Measurements from ENCODE around the gene FIGLA. TPM values are rescaled to one million over a fixed set of nuclear protein-coding genes. Genes with fewer than 3 reads are reported as not detected.

FIGLA gene
- total and polyA plus RNA-seq, 2 donors (not counting 1 experiment from before 2014, with no cell fraction given), result not detected

DNA sequence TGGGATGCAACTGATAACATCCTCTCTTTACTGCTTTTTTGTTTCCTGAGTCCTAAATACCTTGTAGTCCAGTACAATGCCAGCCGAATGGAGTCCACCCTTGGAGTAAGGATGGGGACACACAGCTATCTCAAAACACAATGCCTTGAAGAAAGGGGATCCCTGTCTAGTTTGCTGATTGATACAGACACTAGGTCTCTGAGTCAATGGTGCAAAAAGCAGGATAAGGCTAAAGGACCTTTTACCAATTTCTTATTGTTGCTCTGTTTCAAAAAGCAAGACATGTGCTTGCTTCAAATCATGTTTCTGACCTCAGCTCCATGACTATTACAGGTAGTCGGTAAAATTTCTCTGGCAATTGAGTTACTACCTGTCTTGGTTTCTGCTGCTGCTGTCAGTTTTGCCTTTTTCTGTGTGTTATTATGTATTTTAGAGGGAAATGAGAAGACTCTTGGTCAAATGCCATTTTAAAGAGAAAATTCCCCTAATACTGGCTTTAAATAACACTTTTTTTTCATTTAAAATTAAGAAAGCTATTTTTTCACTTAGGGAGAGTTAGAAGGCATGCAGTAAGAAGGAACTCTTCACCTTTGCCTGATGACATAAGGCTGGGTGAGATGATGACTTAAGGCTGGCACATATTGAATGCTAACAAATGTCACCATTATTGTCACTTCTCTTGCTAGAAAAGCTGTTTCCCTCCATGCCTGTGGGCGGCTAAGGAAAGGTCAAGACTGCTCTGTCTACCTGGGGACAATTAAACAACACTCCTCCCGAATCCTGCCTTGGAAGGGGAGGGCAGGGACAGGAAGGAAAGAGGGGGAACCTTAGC, 4.9 kb upstream of the FIGLA start:
- H4K20me1 ChIP-seq (ENCODE audit: control insufficient read depth, insufficient read depth, low read length, poor library complexity, severe bottlenecking), result no peaks in the 10 kb centered on the region
- no peaks in the 10 kb centered on the region for H3K79me2 ChIP-seq (ENCODE audit: control insufficient read depth, insufficient read depth, low read length)
- H3K4me1 ChIP-seq (ENCODE audit: control insufficient read depth in 2 of 2, insufficient read depth in 2 of 2, low read length in 2 of 2), result peaks cover 0 to 4% of the 10 kb centered on the region in 2 donors
- Mint-ChIP-seq H3K4me3 (no peak overlapping the region), H3K27me3 (peaks cover 50% of the 10 kb centered on the region), H3K4me1 (peaks cover 2% of the 10 kb centered on the region), H3K9me3 (ENCODE audit: insufficient read depth) (no peaks in the 10 kb centered on the region), H3K27ac (no peak overlapping the region)
- no peak overlapping the region for H2AFZ ChIP-seq (ENCODE audit: insufficient read depth, low read depth, low read length, poor library complexity, severe bottlenecking)
- no peak for TF ChIP-seq EZH2 (IDR thresholded peaks at IDR 0.05; ENCODE audit: borderline replicate concordance, insufficient read depth, low read depth, low read length, poor library complexity, severe bottlenecking)
- TF ChIP-seq, protein P1, sequence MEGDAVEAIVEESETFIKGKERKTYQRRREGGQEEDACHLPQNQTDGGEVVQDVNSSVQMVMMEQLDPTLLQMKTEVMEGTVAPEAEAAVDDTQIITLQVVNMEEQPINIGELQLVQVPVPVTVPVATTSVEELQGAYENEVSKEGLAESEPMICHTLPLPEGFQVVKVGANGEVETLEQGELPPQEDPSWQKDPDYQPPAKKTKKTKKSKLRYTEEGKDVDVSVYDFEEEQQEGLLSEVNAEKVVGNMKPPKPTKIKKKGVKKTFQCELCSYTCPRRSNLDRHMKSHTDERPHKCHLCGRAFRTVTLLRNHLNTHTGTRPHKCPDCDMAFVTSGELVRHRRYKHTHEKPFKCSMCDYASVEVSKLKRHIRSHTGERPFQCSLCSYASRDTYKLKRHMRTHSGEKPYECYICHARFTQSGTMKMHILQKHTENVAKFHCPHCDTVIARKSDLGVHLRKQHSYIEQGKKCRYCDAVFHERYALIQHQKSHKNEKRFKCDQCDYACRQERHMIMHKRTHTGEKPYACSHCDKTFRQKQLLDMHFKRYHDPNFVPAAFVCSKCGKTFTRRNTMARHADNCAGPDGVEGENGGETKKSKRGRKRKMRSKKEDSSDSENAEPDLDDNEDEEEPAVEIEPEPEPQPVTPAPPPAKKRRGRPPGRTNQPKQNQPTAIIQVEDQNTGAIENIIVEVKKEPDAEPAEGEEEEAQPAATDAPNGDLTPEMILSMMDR (IDR thresholded peaks at IDR 0.05), result no peak
- 83% methylated on average over 2 of the region's 4 CpGs for WGBS (ENCODE audit: insufficient coverage)
- H3K27ac ChIP-seq (ENCODE audit: low read length in 2 of 2), result no peak overlapping the region
- no peak overlapping the region for H3K4me3 ChIP-seq (ENCODE audit: control extremely low read depth in 1 of 5, extremely low read depth in 1 of 5, insufficient read depth in 1 of 5, low read depth in 2 of 5, low read length in 4 of 5)
- H3K27me3 ChIP-seq (replicated peaks in 1 of 4; ENCODE audit: control extremely low read depth in 1 of 4, control insufficient read depth in 3 of 4, insufficient read depth in 4 of 4, low read length in 3 of 4), result peaks cover 0 to 36% (median 7%) of the 10 kb centered on the region in 4 experiments
- intact Hi-C loops (cut with micrococcal nuclease), result no loop called here
- H3K4me2 ChIP-seq (replicated peaks; ENCODE audit: low read depth, low read length, poor library complexity, severe bottlenecking), result no peak overlapping the region
- no peak for DNase-seq
- H3K36me3 ChIP-seq (replicated peaks in 1 of 2; ENCODE audit: control extremely low read depth in 1 of 2, control insufficient read depth in 1 of 2, extremely low read depth in 1 of 2, insufficient read depth in 2 of 2, low read length in 1 of 2), result no peaks in the 10 kb centered on the region
- peaks cover 0 to 11% (median 0%) of the 10 kb centered on the region in 3 donors for H3K9me3 ChIP-seq (ENCODE audit: control extremely low read depth in 1 of 3, control insufficient read depth in 2 of 3, insufficient read depth in 1 of 3, low read length in 2 of 3)
- ATAC-seq (ENCODE audit: low read depth), result no peak
- POLR2A ChIA-PET, result no interaction called here
- CTCF ChIA-PET, result no interaction called here
- H3K9ac ChIP-seq (ENCODE audit: low read length), result no peak overlapping the region

DNA sequence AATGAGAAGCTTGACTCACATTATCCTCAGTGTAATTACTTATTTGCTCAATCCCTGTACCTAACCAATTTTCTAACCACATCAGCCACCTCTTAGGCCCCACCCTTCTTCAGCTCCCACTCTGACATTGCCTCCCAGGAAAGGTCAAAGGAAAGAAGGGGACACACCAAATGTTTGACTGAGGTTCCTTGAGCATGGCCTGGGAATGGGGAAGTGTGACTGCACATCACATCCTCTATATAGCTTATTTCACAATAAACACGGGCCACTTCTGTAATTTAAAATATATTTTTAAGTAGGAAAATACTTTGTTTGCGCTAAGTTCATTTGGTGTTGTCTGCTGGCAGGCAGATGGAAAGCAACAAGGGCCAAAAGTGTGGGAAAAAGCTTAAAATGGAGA, 3.0 kb upstream of the FIGLA start:
- ATAC-seq (ENCODE audit: low read depth) (no peak), DNase-seq (no peak)
- Histone ChIP-seq H3K4me3 (ENCODE audit: control extremely low read depth in 1 of 5, extremely low read depth in 1 of 5, insufficient read depth in 1 of 5, low read depth in 2 of 5, low read length in 4 of 5) (no peak overlapping the region), H3K27me3 (replicated peaks in 1 of 4; ENCODE audit: control extremely low read depth in 1 of 4, control insufficient read depth in 3 of 4, insufficient read depth in 4 of 4, low read length in 3 of 4) (peaks cover 0 to 42% (median 16%) of the 10 kb centered on the region in 4 experiments), H3K9me3 (ENCODE audit: control extremely low read depth in 1 of 3, control insufficient read depth in 2 of 3, insufficient read depth in 1 of 3, low read length in 2 of 3) (peaks cover 0 to 12% (median 0%) of the 10 kb centered on the region in 3 donors), H3K9ac (ENCODE audit: low read length) (no peak overlapping the region), H3K36me3 (replicated peaks in 1 of 2; ENCODE audit: control extremely low read depth in 1 of 2, control insufficient read depth in 1 of 2, extremely low read depth in 1 of 2, insufficient read depth in 2 of 2, low read length in 1 of 2) (no peaks in the 10 kb centered on the region), H3K4me1 (ENCODE audit: control insufficient read depth in 2 of 2, insufficient read depth in 2 of 2, low read length in 2 of 2) (peaks cover 11 to 15% of the 10 kb centered on the region in 2 donors), H3K79me2 (ENCODE audit: control insufficient read depth, insufficient read depth, low read length) (no peaks in the 10 kb centered on the region), H3K4me2 (replicated peaks; ENCODE audit: low read depth, low read length, poor library complexity, severe bottlenecking) (no peak overlapping the region), H2AFZ (ENCODE audit: insufficient read depth, low read depth, low read length, poor library complexity, severe bottlenecking) (no peak overlapping the region), H3K27ac (ENCODE audit: low read length in 2 of 2) (no peak overlapping the region), H4K20me1 (ENCODE audit: control insufficient read depth, insufficient read depth, low read length, poor library complexity, severe bottlenecking) (no peaks in the 10 kb centered on the region)
- Mint-ChIP-seq H3K27ac (no peak overlapping the region), H3K9me3 (ENCODE audit: insufficient read depth) (no peaks in the 10 kb centered on the region), H3K4me3 (no peak overlapping the region), H3K4me1 (peaks cover 7% of the 10 kb centered on the region), H3K27me3 (peaks cover 51% of the 10 kb centered on the region)
- CTCF ChIA-PET, result no interaction called here
- no CpG with 5 or more reads among the region's 2 CpGs for WGBS (ENCODE audit: insufficient coverage)
- TF ChIP-seq, protein P1 (IDR thresholded peaks at IDR 0.05), result no peak
- no peak for TF ChIP-seq EZH2 (IDR thresholded peaks at IDR 0.05; ENCODE audit: borderline replicate concordance, insufficient read depth, low read depth, low read length, poor library complexity, severe bottlenecking)
- POLR2A ChIA-PET, result no interaction called here
- intact Hi-C loops (cut with micrococcal nuclease), result no loop called here

Measured in B cell (primary cell).